ENCODE measurements around the gene CATSPERD.

Gene CATSPERD

DNA sequence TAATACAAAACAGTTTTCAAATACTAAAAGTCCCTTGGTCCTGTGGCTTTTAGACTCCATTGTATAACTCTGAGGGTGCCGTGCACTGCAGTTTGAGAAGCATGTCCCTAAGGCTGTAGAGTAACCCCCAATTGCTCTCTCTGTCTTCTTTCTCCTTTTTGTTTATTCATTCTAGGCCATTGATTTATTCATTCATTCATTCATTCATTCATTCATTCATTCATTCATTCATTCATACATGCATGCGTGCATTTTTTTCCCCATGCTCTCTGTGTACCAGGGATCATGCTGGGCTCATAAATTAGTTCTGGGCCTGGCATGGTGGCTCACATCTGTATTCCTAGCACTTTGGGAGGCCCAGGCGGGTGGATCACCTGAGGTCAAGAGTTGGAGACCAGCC, 44.8 kb downstream of the CATSPERD start:
- Histone ChIP-seq H3K27me3 (replicated peaks) (no peaks in the 10 kb centered on the region), H3K4me3 (ENCODE audit: low read depth, low read length) (no peak overlapping the region), H3K27ac (no peak overlapping the region), H3K36me3 (replicated peaks) (no peaks in the 10 kb centered on the region)
- no peak for TF ChIP-seq CTCF (IDR thresholded peaks at IDR 0.05; ENCODE audit: low read depth, low read length, missing control alignments)
- no peak for DNase-seq
- in situ Hi-C loops (cut with HindIII; ENCODE audit: low pct_ligation_motif_present, low sequenced_read_pairs), result no loop called here

DNA sequence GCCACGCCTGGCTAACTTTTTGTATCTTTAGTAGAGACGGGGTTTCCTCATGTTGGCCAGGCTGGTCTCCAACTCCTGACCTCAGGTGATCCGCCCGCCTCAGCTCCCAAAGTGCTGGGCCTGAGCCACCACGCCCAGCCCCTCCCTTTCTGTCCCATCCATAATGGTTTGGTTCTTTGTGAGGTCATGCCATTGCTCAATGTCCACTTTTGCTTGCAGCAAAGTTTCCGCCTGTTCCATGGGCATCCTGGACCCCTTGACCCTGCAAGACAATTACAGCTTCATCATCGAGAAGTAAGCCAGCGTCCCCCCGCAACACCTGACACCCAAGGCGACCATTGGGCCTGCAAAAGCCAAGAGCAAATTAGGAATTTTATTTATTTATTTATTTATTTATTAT, 47.5 kb downstream of the CATSPERD start:
- DNase-seq, result no peak
- H3K36me3 ChIP-seq (replicated peaks), result no peaks in the 10 kb centered on the region
- in situ Hi-C loops (cut with HindIII; ENCODE audit: low pct_ligation_motif_present, low sequenced_read_pairs), result no loop called here
- H3K27ac ChIP-seq, result no peak overlapping the region
- no peak overlapping the region for H3K4me3 ChIP-seq (ENCODE audit: low read depth, low read length)
- H3K27me3 ChIP-seq (replicated peaks), result no peaks in the 10 kb centered on the region
- TF ChIP-seq CTCF (IDR thresholded peaks at IDR 0.05; ENCODE audit: low read depth, low read length, missing control alignments), result no peak

DNA sequence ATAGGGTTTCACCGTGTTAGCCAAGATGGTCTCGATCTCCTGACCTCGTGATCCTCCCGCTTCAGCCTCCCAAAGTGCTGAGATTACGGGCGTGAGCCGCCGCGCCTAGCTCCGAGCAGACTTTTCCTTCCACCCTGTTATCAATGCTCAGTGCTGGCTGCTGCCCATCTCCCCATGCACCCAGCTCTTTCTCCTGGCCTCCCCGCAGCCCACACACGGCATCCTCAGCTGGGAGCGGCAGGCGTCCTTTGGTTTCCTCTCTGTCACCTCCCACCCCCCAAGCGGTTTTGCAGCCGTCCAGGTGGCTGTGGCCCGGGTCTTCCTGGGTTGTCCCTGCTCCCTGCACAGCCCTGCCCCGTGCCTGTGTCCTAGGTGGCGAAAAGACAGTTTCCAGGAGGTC, 52.0 kb downstream of the CATSPERD start:
- Histone ChIP-seq H3K4me3 (ENCODE audit: low read depth, low read length) (no peak overlapping the region), H3K27me3 (replicated peaks) (no peaks in the 10 kb centered on the region), H3K36me3 (replicated peaks) (no peaks in the 10 kb centered on the region), H3K27ac (no peak overlapping the region)
- TF ChIP-seq CTCF (IDR thresholded peaks at IDR 0.05; ENCODE audit: low read depth, low read length, missing control alignments), result no peak
- DNase-seq, result no peak
- in situ Hi-C loops (cut with HindIII; ENCODE audit: low pct_ligation_motif_present, low sequenced_read_pairs), result no loop called here

DNA sequence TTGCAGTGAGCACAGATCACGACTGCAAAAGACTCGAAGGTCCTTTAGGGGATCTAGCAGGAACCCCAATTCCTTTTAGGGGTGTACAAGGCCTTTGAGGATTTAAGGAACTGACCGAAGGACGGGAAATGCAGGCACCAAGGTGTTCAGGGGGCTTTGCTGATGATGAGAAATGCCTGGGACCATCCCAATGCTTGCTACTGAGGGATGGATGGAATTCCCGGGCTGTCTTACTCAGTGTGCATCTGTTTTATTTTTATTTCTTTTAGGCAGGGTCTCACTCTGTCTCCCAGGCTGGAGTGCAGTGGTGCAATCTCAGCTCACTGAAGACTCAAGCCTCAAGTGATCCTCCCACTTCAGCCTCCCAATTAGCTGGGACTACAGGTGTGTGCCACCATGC, 52.8 kb downstream of the CATSPERD start:
- in situ Hi-C loops (cut with HindIII; ENCODE audit: low pct_ligation_motif_present, low sequenced_read_pairs), result no loop called here
- TF ChIP-seq CTCF (IDR thresholded peaks at IDR 0.05; ENCODE audit: low read depth, low read length, missing control alignments), result no peak
- no peaks in the 10 kb centered on the region for H3K36me3 ChIP-seq (replicated peaks)
- no peak overlapping the region for H3K27ac ChIP-seq
- H3K4me3 ChIP-seq (ENCODE audit: low read depth, low read length), result no peak overlapping the region
- H3K27me3 ChIP-seq (replicated peaks), result no peaks in the 10 kb centered on the region
- DNase-seq, result no peak

GRCh38 chr19:5774921-5775320, 54.5 kb downstream of the CATSPERD start:
- TF ChIP-seq CTCF (IDR thresholded peaks at IDR 0.05; ENCODE audit: low read depth, low read length, missing control alignments), result no peak
- Histone ChIP-seq H3K36me3 (replicated peaks) (no peaks in the 10 kb centered on the region), H3K27ac (no peak overlapping the region), H3K27me3 (replicated peaks) (no peaks in the 10 kb centered on the region), H3K4me3 (ENCODE audit: low read depth, low read length) (no peak overlapping the region)
- DNase-seq, result no peak
- in situ Hi-C loops (cut with HindIII; ENCODE audit: low pct_ligation_motif_present, low sequenced_read_pairs), result no loop called here

GRCh38 chr19:5775668-5776309, 55.4 kb downstream of the CATSPERD start:
- Histone ChIP-seq H3K27me3 (replicated peaks) (no peaks in the 10 kb centered on the region), H3K4me3 (ENCODE audit: low read depth, low read length) (no peak overlapping the region), H3K36me3 (replicated peaks) (no peaks in the 10 kb centered on the region), H3K27ac (no peak overlapping the region)
- no peak for TF ChIP-seq CTCF (IDR thresholded peaks at IDR 0.05; ENCODE audit: low read depth, low read length, missing control alignments)
- in situ Hi-C loops (cut with HindIII; ENCODE audit: low pct_ligation_motif_present, low sequenced_read_pairs), result no loop called here
- DNase-seq, result peak; percentile 43

Data from brain microvascular endothelial cell (primary cell).